OCI-LY3 (cell line): ENCODE measurements around the gene ANK3.

Experiments
- CTCF ChIP-seq: fragments of 200-600, 300-600 bp; sonication (generic); IDR thresholded peaks from 2 replicates; pipeline ENCODE4 v1.5.1; 2014; ENCODE audit warnings: antibody characterized with exemption, low read length, low read depth
- EZH2phosphoT487 ChIP-seq: fragments of 200-600 bp; shearing (Covaris generic); IDR thresholded peaks from 2 replicates; pipeline ENCODE4 v1.6.1; 2018; ENCODE audit warnings: antibody characterized with exemption, mixed run types, low read depth

GRCh38 chr10:60253484-60253883 is 136.2 kb downstream of the ANK3 start:
- TF ChIP-seq EZH2phosphoT487 = no peak
- no peak for TF ChIP-seq CTCF
